Neural cell (in vitro differentiated cells): ENCODE measurements around the gene HS1BP3. TPM values are rescaled to one million over a fixed set of nuclear protein-coding genes. Genes with fewer than 3 reads are reported as not detected.

Experiments
- H2AFZ ChIP-seq: fragments of 200-600, 300-800 bp; sonication (generic), shearing (Covaris generic); 2 replicates; pipeline ENCODE4 v1.6.0; 2014; ENCODE audit warnings: low read depth, mild to moderate bottlenecking, antibody characterized with exemption, low read length, moderate library complexity
- H3F3A ChIP-seq: fragments of 200-600 bp; shearing (Covaris generic); 2 replicates; pipeline ENCODE4 v1.6.1; 2016; ENCODE audit warnings: mild to moderate bottlenecking, moderate library complexity, mixed read lengths, antibody characterized with exemption, low read length; ENCODE audit not compliant: insufficient read depth, poor library complexity, severe bottlenecking
- H3K27ac ChIP-seq: fragments of 200-600, 300-800 bp; sonication (generic), shearing (Covaris generic); 2 replicates; pipeline ENCODE4 v1.5.1; 2014; ENCODE audit warnings: mild to moderate bottlenecking, low read length, moderate library complexity
- H3K27me3 ChIP-seq: fragments of 300-800, 200-600 bp; sonication (generic), shearing (Covaris generic); 2 replicates; pipeline ENCODE4 v1.6.0; 2014; ENCODE audit warnings: mild to moderate bottlenecking, low read depth, low read length, moderate library complexity; ENCODE audit not compliant: insufficient read depth
- H3K36me3 ChIP-seq: fragments of 300-800, 200-600 bp; sonication (generic), shearing (Covaris generic); 2 replicates; pipeline ENCODE4 v1.5.1; 2014; ENCODE audit warnings: mild to moderate bottlenecking, antibody characterized with exemption, low read length, moderate library complexity; ENCODE audit not compliant: insufficient read depth
- H3K4me2 ChIP-seq: fragments of 300-800, 200-600 bp; sonication (generic), shearing (Covaris generic); 2 replicates; pipeline ENCODE4 v1.6.0; 2014; ENCODE audit warnings: mild to moderate bottlenecking, low read length
- H3K4me3 ChIP-seq: fragments of 300-800, 200-600 bp; sonication (generic), shearing (Covaris generic); 2 replicates; pipeline ENCODE4 v1.5.1; 2014; ENCODE audit warnings: mild to moderate bottlenecking, low read length, moderate library complexity
- H3K79me2 ChIP-seq: fragments of 200-600 bp; shearing (Covaris generic); replicated peaks from 2 replicates; pipeline ENCODE4 v1.6.0; 2014; ENCODE audit warnings: mild to moderate bottlenecking, low read length, moderate library complexity; ENCODE audit not compliant: insufficient read depth
- H3K9ac ChIP-seq: fragments of 300-800, 200-600 bp; sonication (generic), shearing (Covaris generic); 2 replicates; pipeline ENCODE4 v1.6.1; 2016; ENCODE audit warnings: mild to moderate bottlenecking, low read length, mixed read lengths
- H3K9me2 ChIP-seq: fragments of 200-600 bp; shearing (Covaris generic); 2 replicates; pipeline ENCODE4 v1.6.1; 2016; ENCODE audit warnings: mild to moderate bottlenecking, low read length, mixed read lengths; ENCODE audit not compliant: insufficient read depth
- H3K9me3 ChIP-seq: fragments of 200-600, 300-800 bp; sonication (generic), shearing (Covaris generic); 2 replicates; pipeline ENCODE4 v1.6.1; 2016; ENCODE audit warnings: mild to moderate bottlenecking, mixed run types, low read length, moderate library complexity, mixed read lengths
- H4K20me1 ChIP-seq: fragments of 200-600 bp; shearing (Covaris generic); 2 replicates; pipeline ENCODE4 v1.6.1; 2016; ENCODE audit warnings: mild to moderate bottlenecking, mixed run types; ENCODE audit not compliant: insufficient read depth
- EP300 ChIP-seq: fragments of 450-650 bp; conservative IDR thresholded peaks from 2 replicates; pipeline ENCODE4 v1.6.1; 2014; ENCODE audit warnings: antibody characterized with exemption, mild to moderate bottlenecking, moderate library complexity; ENCODE audit not compliant: poor library complexity, severe bottlenecking
- EZH2 ChIP-seq: fragments of 200-600, 300-800 bp; shearing (Covaris generic), sonication (generic); IDR thresholded peaks from 2 replicates; pipeline ENCODE4 v1.6.1; 2014; ENCODE audit warnings: antibody characterized with exemption, low read length, borderline replicate concordance, mild to moderate bottlenecking; ENCODE audit not compliant: insufficient read depth, poor library complexity, severe bottlenecking
- MXI1 ChIP-seq: fragments of 450-650 bp; conservative IDR thresholded peaks from 2 replicates; pipeline ENCODE4 v1.6.1; 2014; ENCODE audit warnings: antibody characterized with exemption, mild to moderate bottlenecking; ENCODE audit not compliant: poor library complexity, severe bottlenecking
- POLR2AphosphoS5 ChIP-seq: IDR thresholded peaks from 2 replicates; pipeline ENCODE4 v1.6.1; 2012
- RAD21 ChIP-seq: fragments of 450-650 bp; conservative IDR thresholded peaks from 2 replicates; pipeline ENCODE4 v1.6.1; 2014; ENCODE audit warnings: antibody characterized with exemption, mild to moderate bottlenecking, moderate library complexity
- SMC3 ChIP-seq: fragments of 450-650 bp; conservative IDR thresholded peaks from 2 replicates; pipeline ENCODE4 v1.6.1; 2014; ENCODE audit warnings: antibody characterized with exemption, mild to moderate bottlenecking, moderate library complexity; ENCODE audit not compliant: poor library complexity
- TAF1 ChIP-seq: IDR thresholded peaks from 2 replicates; pipeline ENCODE4 v1.6.1; 2012; ENCODE audit warnings: low read depth
- polyA plus RNA-seq: library from polyadenylated mRNA; depleted of rRNA; stranded (reverse); fragments of >200 nt; gene quantifications from 2 replicates; pipeline ENCODE4 v1.2.3, GENCODE V29; 2014
- TF ChIP-seq, protein P1 (sequence below): IDR thresholded peaks from 2 replicates; pipeline ENCODE4 v1.6.1; 2012; ENCODE audit warnings: borderline replicate concordance
- TF ChIP-seq, protein P2 (sequence below): fragments of 450-650 bp; IDR thresholded peaks from 2 replicates; pipeline ENCODE4 v1.5.1; 2014; ENCODE audit warnings: antibody characterized with exemption, mild to moderate bottlenecking, moderate library complexity; ENCODE audit not compliant: poor library complexity, severe bottlenecking

Gene HS1BP3
- polyA plus RNA-seq, 1 donor from 2014 or later, result 8.9 TPM

GRCh38 chr2:20672201-20672951 lies 21.5 kb upstream of the HS1BP3 start:
- no peak for TF ChIP-seq POLR2AphosphoS5
- TF ChIP-seq SMC3, result no peak
- TF ChIP-seq TAF1, result no peak
- TF ChIP-seq, protein P1, sequence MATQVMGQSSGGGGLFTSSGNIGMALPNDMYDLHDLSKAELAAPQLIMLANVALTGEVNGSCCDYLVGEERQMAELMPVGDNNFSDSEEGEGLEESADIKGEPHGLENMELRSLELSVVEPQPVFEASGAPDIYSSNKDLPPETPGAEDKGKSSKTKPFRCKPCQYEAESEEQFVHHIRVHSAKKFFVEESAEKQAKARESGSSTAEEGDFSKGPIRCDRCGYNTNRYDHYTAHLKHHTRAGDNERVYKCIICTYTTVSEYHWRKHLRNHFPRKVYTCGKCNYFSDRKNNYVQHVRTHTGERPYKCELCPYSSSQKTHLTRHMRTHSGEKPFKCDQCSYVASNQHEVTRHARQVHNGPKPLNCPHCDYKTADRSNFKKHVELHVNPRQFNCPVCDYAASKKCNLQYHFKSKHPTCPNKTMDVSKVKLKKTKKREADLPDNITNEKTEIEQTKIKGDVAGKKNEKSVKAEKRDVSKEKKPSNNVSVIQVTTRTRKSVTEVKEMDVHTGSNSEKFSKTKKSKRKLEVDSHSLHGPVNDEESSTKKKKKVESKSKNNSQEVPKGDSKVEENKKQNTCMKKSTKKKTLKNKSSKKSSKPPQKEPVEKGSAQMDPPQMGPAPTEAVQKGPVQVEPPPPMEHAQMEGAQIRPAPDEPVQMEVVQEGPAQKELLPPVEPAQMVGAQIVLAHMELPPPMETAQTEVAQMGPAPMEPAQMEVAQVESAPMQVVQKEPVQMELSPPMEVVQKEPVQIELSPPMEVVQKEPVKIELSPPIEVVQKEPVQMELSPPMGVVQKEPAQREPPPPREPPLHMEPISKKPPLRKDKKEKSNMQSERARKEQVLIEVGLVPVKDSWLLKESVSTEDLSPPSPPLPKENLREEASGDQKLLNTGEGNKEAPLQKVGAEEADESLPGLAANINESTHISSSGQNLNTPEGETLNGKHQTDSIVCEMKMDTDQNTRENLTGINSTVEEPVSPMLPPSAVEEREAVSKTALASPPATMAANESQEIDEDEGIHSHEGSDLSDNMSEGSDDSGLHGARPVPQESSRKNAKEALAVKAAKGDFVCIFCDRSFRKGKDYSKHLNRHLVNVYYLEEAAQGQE, result no peak
- TF ChIP-seq, protein P2, sequence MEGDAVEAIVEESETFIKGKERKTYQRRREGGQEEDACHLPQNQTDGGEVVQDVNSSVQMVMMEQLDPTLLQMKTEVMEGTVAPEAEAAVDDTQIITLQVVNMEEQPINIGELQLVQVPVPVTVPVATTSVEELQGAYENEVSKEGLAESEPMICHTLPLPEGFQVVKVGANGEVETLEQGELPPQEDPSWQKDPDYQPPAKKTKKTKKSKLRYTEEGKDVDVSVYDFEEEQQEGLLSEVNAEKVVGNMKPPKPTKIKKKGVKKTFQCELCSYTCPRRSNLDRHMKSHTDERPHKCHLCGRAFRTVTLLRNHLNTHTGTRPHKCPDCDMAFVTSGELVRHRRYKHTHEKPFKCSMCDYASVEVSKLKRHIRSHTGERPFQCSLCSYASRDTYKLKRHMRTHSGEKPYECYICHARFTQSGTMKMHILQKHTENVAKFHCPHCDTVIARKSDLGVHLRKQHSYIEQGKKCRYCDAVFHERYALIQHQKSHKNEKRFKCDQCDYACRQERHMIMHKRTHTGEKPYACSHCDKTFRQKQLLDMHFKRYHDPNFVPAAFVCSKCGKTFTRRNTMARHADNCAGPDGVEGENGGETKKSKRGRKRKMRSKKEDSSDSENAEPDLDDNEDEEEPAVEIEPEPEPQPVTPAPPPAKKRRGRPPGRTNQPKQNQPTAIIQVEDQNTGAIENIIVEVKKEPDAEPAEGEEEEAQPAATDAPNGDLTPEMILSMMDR, result no peak
- TF ChIP-seq RAD21, result no peak
- no peak for TF ChIP-seq MXI1
- no peak for TF ChIP-seq EZH2
- no peak for TF ChIP-seq EP300
- Histone ChIP-seq H2AFZ (no peak overlapping the region), H3K4me2 (no peak overlapping the region), H3K9ac (no peak overlapping the region), H3K9me3 (no peaks in the 10 kb centered on the region), H4K20me1 (no peaks in the 10 kb centered on the region), H3F3A (no peaks in the 10 kb centered on the region), H3K36me3 (no peaks in the 10 kb centered on the region), H3K79me2 (no peaks in the 10 kb centered on the region), H3K9me2 (no peaks in the 10 kb centered on the region), H3K4me3 (no peak overlapping the region), H3K27me3 (peaks cover 68% of the 10 kb centered on the region), H3K27ac (no peak overlapping the region)

- no peaks in the 10 kb centered on the region for H3K9me2 ChIP-seq
- H3K4me2 ChIP-seq, result no peak overlapping the region
- no peaks in the 10 kb centered on the region for H3F3A ChIP-seq
- H4K20me1 ChIP-seq, result no peaks in the 10 kb centered on the region
- H3K4me3 ChIP-seq, result no peak overlapping the region
- no peaks in the 10 kb centered on the region for H3K36me3 ChIP-seq
- H2AFZ ChIP-seq, result no peak overlapping the region
- H3K27ac ChIP-seq, result no peak overlapping the region
- peaks cover 71% of the 10 kb centered on the region for H3K27me3 ChIP-seq
- no peaks in the 10 kb centered on the region for H3K79me2 ChIP-seq
- TF ChIP-seq EZH2, result no peak
- TF ChIP-seq, protein P2, result no peak
- TF ChIP-seq RAD21, result no peak
- no peak for TF ChIP-seq POLR2AphosphoS5
- TF ChIP-seq, protein P1, result no peak
- TF ChIP-seq TAF1, result no peak
- TF ChIP-seq MXI1, result no peak
- no peak for TF ChIP-seq SMC3
- no peak for TF ChIP-seq EP300
- no peak overlapping the region for H3K9ac ChIP-seq
- H3K9me3 ChIP-seq, result no peaks in the 10 kb centered on the region
Observed at GRCh38 chr2:20671736-20672080, 20.8 kb upstream of the HS1BP3 start.
